H1 (cell line): ENCODE measurements around the gene CHST9.

ENCODE experiments used
- GTF2F1 ChIP-seq: IDR thresholded peaks from 2 replicates; pipeline ENCODE4 v1.6.1; 2012; ENCODE audit warnings: low read depth, low read length, improper control_type of control experiment, borderline replicate concordance
- NRF1 ChIP-seq: IDR thresholded peaks from 2 replicates; pipeline ENCODE4 v1.6.1; 2011; ENCODE audit warnings: mild to moderate bottlenecking, low read depth, low read length, improper control_type of control experiment
- TF ChIP-seq, protein P1 (sequence below): IDR thresholded peaks from 2 replicates; pipeline ENCODE4 v1.6.1; 2012; ENCODE audit warnings: low read length, inconsistent platforms

DNA sequence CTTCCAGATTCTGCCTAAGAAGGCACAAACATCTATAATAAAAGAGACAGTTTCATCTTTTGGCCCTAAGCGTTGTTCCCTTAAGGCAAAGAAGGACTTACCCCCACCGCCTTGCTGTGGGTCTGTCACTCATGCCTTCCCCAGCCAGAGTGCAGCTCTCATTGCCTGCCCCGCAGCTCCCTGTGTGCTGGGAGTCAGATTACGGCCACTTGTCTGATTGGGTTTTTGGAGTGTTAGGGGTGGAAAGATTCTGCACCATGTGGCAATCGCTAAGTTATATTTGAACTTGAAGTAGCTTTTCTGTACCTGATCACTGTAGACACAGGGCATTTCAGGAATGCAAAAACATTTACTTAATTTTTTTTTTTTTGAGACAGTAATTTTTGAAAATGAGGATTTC is 319.6 kb downstream of the CHST9 start, which contains the start of gene AQP4:
- no peak for TF ChIP-seq NRF1
- TF ChIP-seq GTF2F1, result no peak
- TF ChIP-seq, protein P1, sequence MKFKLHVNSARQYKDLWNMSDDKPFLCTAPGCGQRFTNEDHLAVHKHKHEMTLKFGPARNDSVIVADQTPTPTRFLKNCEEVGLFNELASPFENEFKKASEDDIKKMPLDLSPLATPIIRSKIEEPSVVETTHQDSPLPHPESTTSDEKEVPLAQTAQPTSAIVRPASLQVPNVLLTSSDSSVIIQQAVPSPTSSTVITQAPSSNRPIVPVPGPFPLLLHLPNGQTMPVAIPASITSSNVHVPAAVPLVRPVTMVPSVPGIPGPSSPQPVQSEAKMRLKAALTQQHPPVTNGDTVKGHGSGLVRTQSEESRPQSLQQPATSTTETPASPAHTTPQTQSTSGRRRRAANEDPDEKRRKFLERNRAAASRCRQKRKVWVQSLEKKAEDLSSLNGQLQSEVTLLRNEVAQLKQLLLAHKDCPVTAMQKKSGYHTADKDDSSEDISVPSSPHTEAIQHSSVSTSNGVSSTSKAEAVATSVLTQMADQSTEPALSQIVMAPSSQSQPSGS, result no peak
